HepG2 (cell line): Measurements from ENCODE around the gene ITSN2. TPM values are rescaled to one million over a fixed set of nuclear protein-coding genes. Genes with fewer than 3 reads are reported as not detected.

Experiments
- ETV6 ChIP-seq: sonication (generic); formaldehyde crosslinking; conservative IDR thresholded peaks from 2 replicates; pipeline ENCODE4 v1.4.0; 2020; ENCODE audit warnings: missing genetic modification reagents
- FOSL2 ChIP-seq: sonication (generic); formaldehyde crosslinking; IDR thresholded peaks from 2 replicates; pipeline ENCODE4 v1.4.0; 2020; ENCODE audit warnings: missing genetic modification reagents
- NFIC ChIP-seq: IDR thresholded peaks from 2 replicates; pipeline ENCODE4 v1.6.1; 2012; ENCODE audit warnings: mild to moderate bottlenecking, low read length, inconsistent platforms
- POLR2A ChIP-seq, 2 experiments: IDR thresholded peaks; 2 replicates each; pipeline ENCODE4 v1.6.1; 2011; ENCODE audit warnings: low read depth in 2 of 2, low read length in 2 of 2, mild to moderate bottlenecking in 1 of 2, moderate library complexity in 1 of 2; ENCODE audit not compliant: insufficient read depth in 1 of 2
- POLR2AphosphoS5 ChIP-seq: IDR thresholded peaks from 2 replicates; pipeline ENCODE4 v1.6.1; 2012; ENCODE audit warnings: low read depth, low read length
- SOX5 ChIP-seq: IDR thresholded peaks from 2 replicates; pipeline ENCODE4 v1.6.1; 2016; ENCODE audit warnings: borderline replicate concordance
- TBX2 ChIP-seq: sonication (generic); formaldehyde crosslinking; IDR thresholded peaks from 2 replicates; pipeline ENCODE4 v1.5.0; 2020; ENCODE audit warnings: missing genetic modification reagents, mild to moderate bottlenecking, borderline replicate concordance
- TCF7 ChIP-seq: sonication (generic); IDR thresholded peaks from 2 replicates; pipeline ENCODE4 v1.6.1; 2016; ENCODE audit warnings: antibody characterized with exemption, low read depth
- ZNF124 ChIP-seq: sonication (generic); formaldehyde crosslinking; IDR thresholded peaks from 2 replicates; pipeline ENCODE4 v1.4.0; 2020; ENCODE audit warnings: missing genetic modification reagents
- ZNF264 ChIP-seq: sonication (generic); formaldehyde crosslinking; IDR thresholded peaks from 2 replicates; pipeline ENCODE4 v1.4.0; 2020; ENCODE audit warnings: missing genetic modification reagents
- ZNF577 ChIP-seq: sonication (generic); formaldehyde crosslinking; IDR thresholded peaks from 2 replicates; pipeline ENCODE4 v1.4.0; 2020; ENCODE audit warnings: mild to moderate bottlenecking, low read depth, missing genetic modification reagents, borderline replicate concordance
- ZNF737 ChIP-seq: sonication (generic); formaldehyde crosslinking; IDR thresholded peaks from 2 replicates; pipeline ENCODE4 v1.5.0; 2020; ENCODE audit warnings: missing genetic modification reagents, mild to moderate bottlenecking, borderline replicate concordance
- ZSCAN29 ChIP-seq: sonication (generic); formaldehyde crosslinking; conservative IDR thresholded peaks from 2 replicates; pipeline ENCODE4 v1.4.0; 2020; ENCODE audit warnings: mild to moderate bottlenecking, missing genetic modification reagents
- polyA plus RNA-seq, 8 experiments: library from polyadenylated mRNA; depleted of rRNA in 3 of 8; stranded (reverse) in 7 of 8; unstranded in 1 of 8; fragments of >200 nt; fragmentation: Illumina TruSeq in 4 of 8; extraction: Trizol in 4 of 8; gene quantifications; 2 replicates each; pipeline versions ENCODE4 v1.2.1 to v1.2.3, GENCODE V29; 2011 to 2016; ENCODE audit warnings: low read depth in 4 of 8, missing spikeins in 1 of 8, mixed read lengths in 1 of 8; ENCODE audit not compliant: insufficient read depth in 1 of 8
- total RNA-seq, 5 experiments: library from RNA; depleted of rRNA; stranded (reverse); fragments of >200 nt; fragmentation: Illumina TruSeq; extraction: Trizol; gene quantifications; 2 replicates each; pipeline ENCODE4 v1.2.3, GENCODE V29; 2016; ENCODE audit warnings: low read depth in 1 of 5
- TF ChIP-seq, protein P1 (sequence below): sonication (generic); formaldehyde crosslinking; IDR thresholded peaks from 2 replicates; pipeline ENCODE4 v1.8.1; 2022; ENCODE audit warnings: low read depth, mild to moderate bottlenecking, missing genetic modification reagents
- TF ChIP-seq, protein P2 (sequence below): sonication (generic); formaldehyde crosslinking; IDR thresholded peaks from 2 replicates; pipeline ENCODE4 v1.4.0; 2020; ENCODE audit warnings: low read depth, missing genetic modification reagents
- TF ChIP-seq, protein P3 (sequence below): sonication (generic); formaldehyde crosslinking; IDR thresholded peaks from 2 replicates; pipeline ENCODE4 v1.4.0; 2020; ENCODE audit warnings: missing genetic modification reagents
- TF ChIP-seq, protein P4 (sequence below): sonication (generic); formaldehyde crosslinking; IDR thresholded peaks from 2 replicates; pipeline ENCODE4 v1.4.0; 2020; ENCODE audit warnings: missing genetic modification reagents; ENCODE audit errors: not compliant biosample characterization

The ITSN2 gene
- total and polyA plus RNA-seq, 2 of the 13 experiments (the other 11 are each of a cell fraction or from before 2014, with no cell fraction given) = 26.0 to 26.6 TPM

DNA sequence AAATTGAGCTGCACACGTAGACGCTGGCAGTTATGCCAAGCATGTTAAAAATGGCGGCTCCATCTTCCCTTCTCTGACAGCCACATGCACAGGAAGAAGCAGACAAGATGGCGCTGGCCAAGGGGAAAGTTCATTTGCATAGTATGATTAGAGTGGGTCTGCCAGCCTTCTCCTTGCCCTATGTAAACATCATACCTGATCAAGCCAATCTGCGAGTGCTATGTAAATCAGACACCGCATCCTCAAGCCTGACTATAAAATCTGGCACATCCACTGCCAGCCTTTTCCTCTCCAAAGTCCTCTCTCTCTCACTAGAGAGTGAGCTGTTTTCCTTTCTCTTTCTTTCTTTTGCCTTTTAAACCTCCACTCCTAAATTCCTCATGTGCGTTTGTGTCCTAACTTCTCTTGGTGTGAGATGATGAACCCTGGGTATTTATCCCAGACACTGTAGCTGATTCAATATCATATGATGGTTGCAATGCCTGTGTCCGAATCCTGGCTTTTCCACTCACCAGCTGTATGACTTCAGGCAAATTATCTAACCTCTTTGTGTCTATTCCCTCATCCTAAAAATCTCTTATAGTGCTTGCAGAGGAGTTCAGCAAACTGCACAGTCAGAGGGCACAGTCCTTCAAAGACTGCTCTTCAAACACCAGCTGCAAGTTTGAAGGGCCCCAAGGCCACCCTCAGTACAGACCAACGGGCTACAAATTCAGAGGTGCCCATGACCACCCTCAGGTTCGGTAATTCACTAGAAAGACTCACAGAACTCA is 39.3 kb upstream of the ITSN2 start (continued):
- TF ChIP-seq SOX5 (CRISPR knock-in tag) (no peak), POLR2A (IDR thresholded peaks at IDR 0.05; ENCODE audit: insufficient read depth in 1 of 2, low read depth in 2 of 2, low read length in 2 of 2) (no peak; a peak in 1 of 4 replicates), FOSL2 (CRISPR knock-in tag) (0 out of 2 replicates have a peak, but pooled peaks have one; percentile 2), TCF7 (0 out of 2 replicates have a peak, but pooled peaks have one; percentile 10), NFIC (0 out of 2 replicates have a peak, but pooled peaks have one; percentile 28), ZNF124 (CRISPR knock-in tag) (no peak), ZSCAN29 (CRISPR knock-in tag) (peak; percentile 35; the same call in 1 of the 2 replicates), ETV6 (CRISPR knock-in tag) (no peak), TBX2 (peak; percentile 51; the same call in 1 of the 2 replicates), ZNF737 (no peak), ZNF264 (CRISPR knock-in tag) (0 out of 2 replicates have a peak, but pooled peaks have one; percentile 47), POLR2AphosphoS5 (no peak), ZNF577 (CRISPR knock-in tag) (no peak)
- TF ChIP-seq, protein P1, sequence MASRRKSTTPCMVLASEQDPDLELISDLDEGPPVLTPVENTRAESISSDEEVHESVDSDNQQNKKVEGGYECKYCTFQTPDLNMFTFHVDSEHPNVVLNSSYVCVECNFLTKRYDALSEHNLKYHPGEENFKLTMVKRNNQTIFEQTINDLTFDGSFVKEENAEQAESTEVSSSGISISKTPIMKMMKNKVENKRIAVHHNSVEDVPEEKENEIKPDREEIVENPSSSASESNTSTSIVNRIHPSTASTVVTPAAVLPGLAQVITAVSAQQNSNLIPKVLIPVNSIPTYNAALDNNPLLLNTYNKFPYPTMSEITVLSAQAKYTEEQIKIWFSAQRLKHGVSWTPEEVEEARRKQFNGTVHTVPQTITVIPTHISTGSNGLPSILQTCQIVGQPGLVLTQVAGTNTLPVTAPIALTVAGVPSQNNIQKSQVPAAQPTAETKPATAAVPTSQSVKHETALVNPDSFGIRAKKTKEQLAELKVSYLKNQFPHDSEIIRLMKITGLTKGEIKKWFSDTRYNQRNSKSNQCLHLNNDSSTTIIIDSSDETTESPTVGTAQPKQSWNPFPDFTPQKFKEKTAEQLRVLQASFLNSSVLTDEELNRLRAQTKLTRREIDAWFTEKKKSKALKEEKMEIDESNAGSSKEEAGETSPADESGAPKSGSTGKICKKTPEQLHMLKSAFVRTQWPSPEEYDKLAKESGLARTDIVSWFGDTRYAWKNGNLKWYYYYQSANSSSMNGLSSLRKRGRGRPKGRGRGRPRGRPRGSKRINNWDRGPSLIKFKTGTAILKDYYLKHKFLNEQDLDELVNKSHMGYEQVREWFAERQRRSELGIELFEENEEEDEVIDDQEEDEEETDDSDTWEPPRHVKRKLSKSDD (CRISPR knock-in tag) = no peak
- TF ChIP-seq, protein P2, sequence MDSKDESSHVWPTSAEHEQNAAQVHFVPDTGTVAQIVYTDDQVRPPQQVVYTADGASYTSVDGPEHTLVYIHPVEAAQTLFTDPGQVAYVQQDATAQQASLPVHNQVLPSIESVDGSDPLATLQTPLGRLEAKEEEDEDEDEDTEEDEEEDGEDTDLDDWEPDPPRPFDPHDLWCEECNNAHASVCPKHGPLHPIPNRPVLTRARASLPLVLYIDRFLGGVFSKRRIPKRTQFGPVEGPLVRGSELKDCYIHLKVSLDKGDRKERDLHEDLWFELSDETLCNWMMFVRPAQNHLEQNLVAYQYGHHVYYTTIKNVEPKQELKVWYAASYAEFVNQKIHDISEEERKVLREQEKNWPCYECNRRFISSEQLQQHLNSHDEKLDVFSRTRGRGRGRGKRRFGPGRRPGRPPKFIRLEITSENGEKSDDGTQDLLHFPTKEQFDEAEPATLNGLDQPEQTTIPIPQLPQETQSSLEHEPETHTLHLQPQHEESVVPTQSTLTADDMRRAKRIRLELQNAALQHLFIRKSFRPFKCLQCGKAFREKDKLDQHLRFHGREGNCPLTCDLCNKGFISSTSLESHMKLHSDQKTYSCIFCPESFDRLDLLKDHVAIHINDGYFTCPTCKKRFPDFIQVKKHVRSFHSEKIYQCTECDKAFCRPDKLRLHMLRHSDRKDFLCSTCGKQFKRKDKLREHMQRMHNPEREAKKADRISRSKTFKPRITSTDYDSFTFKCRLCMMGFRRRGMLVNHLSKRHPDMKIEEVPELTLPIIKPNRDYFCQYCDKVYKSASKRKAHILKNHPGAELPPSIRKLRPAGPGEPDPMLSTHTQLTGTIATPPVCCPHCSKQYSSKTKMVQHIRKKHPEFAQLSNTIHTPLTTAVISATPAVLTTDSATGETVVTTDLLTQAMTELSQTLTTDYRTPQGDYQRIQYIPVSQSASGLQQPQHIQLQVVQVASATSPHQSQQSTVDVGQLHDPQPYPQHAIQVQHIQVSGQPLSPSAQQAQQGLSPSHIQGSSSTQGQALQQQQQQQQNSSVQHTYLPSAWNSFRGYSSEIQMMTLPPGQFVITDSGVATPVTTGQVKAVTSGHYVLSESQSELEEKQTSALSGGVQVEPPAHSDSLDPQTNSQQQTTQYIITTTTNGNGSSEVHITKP = no peak
- TF ChIP-seq, protein P3, sequence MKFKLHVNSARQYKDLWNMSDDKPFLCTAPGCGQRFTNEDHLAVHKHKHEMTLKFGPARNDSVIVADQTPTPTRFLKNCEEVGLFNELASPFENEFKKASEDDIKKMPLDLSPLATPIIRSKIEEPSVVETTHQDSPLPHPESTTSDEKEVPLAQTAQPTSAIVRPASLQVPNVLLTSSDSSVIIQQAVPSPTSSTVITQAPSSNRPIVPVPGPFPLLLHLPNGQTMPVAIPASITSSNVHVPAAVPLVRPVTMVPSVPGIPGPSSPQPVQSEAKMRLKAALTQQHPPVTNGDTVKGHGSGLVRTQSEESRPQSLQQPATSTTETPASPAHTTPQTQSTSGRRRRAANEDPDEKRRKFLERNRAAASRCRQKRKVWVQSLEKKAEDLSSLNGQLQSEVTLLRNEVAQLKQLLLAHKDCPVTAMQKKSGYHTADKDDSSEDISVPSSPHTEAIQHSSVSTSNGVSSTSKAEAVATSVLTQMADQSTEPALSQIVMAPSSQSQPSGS (CRISPR knock-in tag) = no peak
- TF ChIP-seq, protein P4, sequence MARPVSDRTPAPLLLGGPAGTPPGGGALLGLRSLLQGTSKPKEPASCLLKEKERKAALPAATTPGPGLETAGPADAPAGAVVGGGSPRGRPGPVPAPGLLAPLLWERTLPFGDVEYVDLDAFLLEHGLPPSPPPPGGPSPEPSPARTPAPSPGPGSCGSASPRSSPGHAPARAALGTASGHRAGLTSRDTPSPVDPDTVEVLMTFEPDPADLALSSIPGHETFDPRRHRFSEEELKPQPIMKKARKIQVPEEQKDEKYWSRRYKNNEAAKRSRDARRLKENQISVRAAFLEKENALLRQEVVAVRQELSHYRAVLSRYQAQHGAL (CRISPR knock-in tag) = no peak
